ENCODE measurements around the gene DEFB125. TPM values are rescaled to one million over a fixed set of nuclear protein-coding genes. Genes with fewer than 3 reads are reported as not detected.

DEFB125 gene
- total and polyA plus RNA-seq, 3 donors from 2014 or later: 0.25 to 0.67 TPM; not detected in 1

GRCh38 chr20:137668-138490, 50.4 kb downstream of the DEFB125 start:
- TF ChIP-seq POLR2A (IDR thresholded peaks at IDR 0.05) (no peak), CTCF (IDR thresholded peaks at IDR 0.05) (no peak)
- no peaks in the 10 kb centered on the region for H3K27me3 ChIP-seq
- no peaks in the 10 kb centered on the region for H3K36me3 ChIP-seq (ENCODE audit: low read depth, missing control alignments)
- H3K9me3 ChIP-seq: no peaks in the 10 kb centered on the region
- no peak overlapping the region for H3K27ac ChIP-seq
- 52 to 67% methylated on average over 11 of the region's 11 CpGs for WGBS, 2 donors
- H3K4me3 ChIP-seq: no peak overlapping the region
- intact Hi-C loops (cut with DNase I; ENCODE audit: low total_unique reads): no loop called here
- peak; percentile 51 for DNase-seq
- no peaks in the 10 kb centered on the region for H3K4me1 ChIP-seq

- Histone ChIP-seq H3K4me3 (no peak within 1 kb of the TSS), H3K9me3 (no peaks in the 10 kb centered on the region), H3K36me3 (ENCODE audit: low read depth, missing control alignments) (no peaks in the 10 kb centered on the region), H3K27ac (no peak within 1 kb of the TSS), H3K4me1 (no peaks in the 10 kb centered on the region), H3K27me3 (no peaks in the 10 kb centered on the region)
- 38 to 61% methylated on average over 1 of the region's 1 CpG for WGBS, 2 donors
- intact Hi-C loops (cut with DNase I; ENCODE audit: low total_unique reads): no loop called here
- no peak for DNase-seq
- TF ChIP-seq CTCF (IDR thresholded peaks at IDR 0.05) (no peak), POLR2A (IDR thresholded peaks at IDR 0.05) (no peak)
These were observed 54.8 kb downstream of the DEFB125 start, which contains the start of gene DEFB126 for GRCh38 chr20:142290-142689. TSS of gene DEFB126 (plus strand) at chr20:142590. CDS start at chr20:142629, 39 bp downstream.

GRCh38 chr20:145877-146276, 58.4 kb downstream of the DEFB125 start:
- H3K27ac ChIP-seq: no peak overlapping the region
- H3K9me3 ChIP-seq: no peaks in the 10 kb centered on the region
- no peaks in the 10 kb centered on the region for H3K4me1 ChIP-seq
- DNase-seq: no peak
- H3K27me3 ChIP-seq: no peaks in the 10 kb centered on the region
- WGBS, 2 donors: 66 to 71% methylated on average over 2 of the region's 2 CpGs
- H3K36me3 ChIP-seq (ENCODE audit: low read depth, missing control alignments): no peaks in the 10 kb centered on the region
- intact Hi-C loops (cut with DNase I; ENCODE audit: low total_unique reads): no loop called here
- no peak overlapping the region for H3K4me3 ChIP-seq
- no peak for TF ChIP-seq POLR2A (IDR thresholded peaks at IDR 0.05)
- no peak for TF ChIP-seq CTCF (IDR thresholded peaks at IDR 0.05)

Other genes starting within 250 kb of the DEFB125 start
- gene DEFB126, start 54.9 kb downstream of the DEFB125 start, total RNA-seq: not detected
- not detected for gene DEFB126, start 54.9 kb downstream of the DEFB125 start, polyA plus RNA-seq (ENCODE audit: insufficient read depth, low read depth, low replicate concordance)
- not detected for gene DEFB127, start 69.8 kb downstream of the DEFB125 start, total RNA-seq
- gene DEFB127, start 69.8 kb downstream of the DEFB125 start, polyA plus RNA-seq (ENCODE audit: insufficient read depth, low read depth, low replicate concordance): not detected
- gene DEFB128, start 102.0 kb downstream of the DEFB125 start, total RNA-seq: not detected
- not detected for gene DEFB128, start 102.0 kb downstream of the DEFB125 start, polyA plus RNA-seq (ENCODE audit: insufficient read depth, low read depth, low replicate concordance)
- gene DEFB129, start 139.6 kb downstream of the DEFB125 start, total RNA-seq: not detected
- not detected for gene DEFB129, start 139.6 kb downstream of the DEFB125 start, polyA plus RNA-seq (ENCODE audit: insufficient read depth, low read depth, low replicate concordance)
- not detected for gene DEFB132, start 170.1 kb downstream of the DEFB125 start, total RNA-seq
- not detected for gene DEFB132, start 170.1 kb downstream of the DEFB125 start, polyA plus RNA-seq (ENCODE audit: insufficient read depth, low read depth, low replicate concordance)
- gene C20orf96, start 203.1 kb downstream of the DEFB125 start, total RNA-seq: 10 to 100 TPM; 16.7 to 32.0 TPM
- gene C20orf96, start 203.1 kb downstream of the DEFB125 start, polyA plus RNA-seq (ENCODE audit: insufficient read depth, low read depth, low replicate concordance): 46.3 TPM
- gene ZCCHC3, start 209.9 kb downstream of the DEFB125 start, total RNA-seq: 10 to 100 TPM; 29.1 to 34.9 TPM
- 21.2 TPM for gene ZCCHC3, start 209.9 kb downstream of the DEFB125 start, polyA plus RNA-seq (ENCODE audit: insufficient read depth, low read depth, low replicate concordance)
- 10 to 100 TPM; 19.2 to 23.8 TPM for gene SOX12, start 237.9 kb downstream of the DEFB125 start, total RNA-seq
- gene SOX12, start 237.9 kb downstream of the DEFB125 start, polyA plus RNA-seq (ENCODE audit: insufficient read depth, low read depth, low replicate concordance): 13.4 TPM

Data from testis (tissue), 3 donors.